NCI-H2081 (cell line): ENCODE measurements around the gene DPH5.

Experiments used
- DNase-seq, 2 experiments: peaks; one replicate each; lab custom pipeline; 2025; lab: John Stamatoyannopoulos, UW

The DPH5 gene

DNA sequence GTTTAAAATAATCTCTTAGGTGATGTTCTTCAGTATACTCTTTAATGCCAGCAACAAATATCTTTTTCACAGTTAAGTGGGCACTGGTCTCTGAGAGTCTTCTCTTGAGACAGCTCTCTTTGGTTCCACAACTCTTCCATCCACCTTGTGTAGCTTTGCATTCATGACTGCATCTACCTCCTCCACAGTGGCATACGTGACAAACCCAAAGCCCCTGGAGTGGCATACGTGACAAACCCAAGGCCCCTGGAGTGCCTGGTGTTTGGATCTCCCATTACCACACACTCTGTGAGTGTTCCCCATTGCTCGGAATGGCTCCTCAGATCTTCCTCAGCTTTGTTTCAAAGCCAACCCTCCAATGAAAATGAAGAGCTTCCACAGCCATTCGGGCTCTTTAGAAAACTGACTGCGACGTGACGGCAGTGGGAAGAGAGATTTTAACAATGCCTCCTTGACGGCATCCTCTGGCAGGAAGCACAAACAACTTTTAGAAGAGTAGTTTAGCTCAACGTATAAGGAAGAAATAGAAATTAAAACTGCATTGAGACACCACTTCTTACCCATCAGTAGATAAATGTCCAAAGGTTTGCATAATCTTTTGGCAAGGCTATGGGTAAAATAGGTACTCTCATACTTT, 83.9 kb downstream of the DPH5 start:
- no peak for DNase-seq

DNA sequence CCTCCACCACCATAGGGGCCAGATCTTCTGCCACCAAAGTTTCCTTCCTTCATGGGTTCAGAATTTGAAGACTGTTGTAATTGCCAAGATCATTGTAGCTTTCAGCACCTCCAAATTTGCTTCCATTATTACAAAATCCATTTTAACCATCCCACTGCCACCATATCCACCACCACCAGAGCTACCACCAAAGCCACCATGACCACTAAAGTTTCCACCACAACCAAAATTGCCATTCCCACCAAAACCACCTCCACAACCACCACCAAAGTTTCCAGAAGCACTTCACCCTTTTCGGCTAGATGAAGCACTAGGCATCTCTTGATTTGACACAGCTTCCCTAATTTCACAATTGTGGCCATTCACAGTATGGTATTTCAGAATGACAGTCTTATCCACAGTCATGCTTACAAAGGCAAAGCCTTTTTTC, 84.5 kb downstream of the DPH5 start:
- DNase-seq = no peak
